Fibroblast of pulmonary artery (primary cell): Measurements from ENCODE around the gene NT5DC3.

Experiments used
- DNase-seq: peaks from one replicate; pipeline ENCODE4 v3.0.0-alpha.2; 2010; ENCODE audit warnings: low read depth
- H3K4me3 ChIP-seq: replicated peaks from 2 replicates; pipeline ENCODE4 v1.5.1; 2011; ENCODE audit warnings: low read depth, mild to moderate bottlenecking, control low read depth, low read length, moderate library complexity
- CTCF ChIP-seq: IDR thresholded peaks from 2 replicates; pipeline ENCODE4 v1.5.1; 2011; ENCODE audit warnings: mild to moderate bottlenecking, control low read depth, low read length, inconsistent platforms; ENCODE audit errors: missing control alignments

The NT5DC3 gene

GRCh38 chr12:103755425-103755824 is 85.6 kb downstream of the NT5DC3 start:
- TF ChIP-seq CTCF: no peak
- no peak for DNase-seq

GRCh38 chr12:103751600-103751999 is 89.4 kb downstream of the NT5DC3 start:
- no peak for TF ChIP-seq CTCF
- peak; percentile 10 for DNase-seq
- no peak overlapping the region for H3K4me3 ChIP-seq

More at GRCh38 chr12:103755425-103755824, 85.6 kb downstream of the NT5DC3 start:
- no peak overlapping the region for H3K4me3 ChIP-seq

- TF ChIP-seq CTCF: no peak
- no peak for DNase-seq
- no peak overlapping the region for H3K4me3 ChIP-seq
Observed at GRCh38 chr12:103751171-103751570, 89.9 kb downstream of the NT5DC3 start.

- no peak for TF ChIP-seq CTCF
- DNase-seq: no peak
- no peak overlapping the region for H3K4me3 ChIP-seq
Observed at GRCh38 chr12:103748875-103749274, 92.2 kb downstream of the NT5DC3 start.

- no peak for DNase-seq
- no peak for TF ChIP-seq CTCF
- no peak overlapping the region for H3K4me3 ChIP-seq
Observed at GRCh38 chr12:103748002-103748401, 93.0 kb downstream of the NT5DC3 start.

GRCh38 chr12:103745962-103746361 is 95.1 kb downstream of the NT5DC3 start:
- H3K4me3 ChIP-seq: no peak overlapping the region
- TF ChIP-seq CTCF: no peak
- DNase-seq: no peak

GRCh38 chr12:103743788-103744187 is 97.2 kb downstream of the NT5DC3 start:
- no peak for DNase-seq
- no peak overlapping the region for H3K4me3 ChIP-seq
- TF ChIP-seq CTCF: no peak
